A673 (cell line): ENCODE results near the gene CCDC57. TPM values are rescaled to one million over a fixed set of nuclear protein-coding genes. Genes with fewer than 3 reads are reported as not detected.

ENCODE experiments used
- BruUV-seq: library from RNA; stranded (reverse); fragments of 400-500 nt; replicated peaks from 2 replicates; lab custom pipeline; 2021; lab: Mats Ljungman, UMichigan
- CTCF ChIA-PET: fragments of 300-600 bp; sonication (Branson Sonifier 250); formaldehyde crosslinking; loops from one replicate; lab custom pipeline; 2022; ENCODE audit warnings: antibody characterized with exemption; lab: Charles Lee
- POLR2A ChIA-PET: fragments of 300-600 bp; sonication (Branson Sonifier 250); formaldehyde crosslinking; loops from one replicate; lab custom pipeline; 2022; ENCODE audit warnings: antibody characterized with exemption; ENCODE audit not compliant: low non-redundant PET; lab: Charles Lee
- DNase-seq: peaks from one replicate; pipeline ENCODE4 v3.0.0-alpha.2; 2015; ENCODE audit warnings: low spot score
- H3K27ac ChIP-seq: fragments of 200-600 bp; sonication (generic); 2 replicates; pipeline ENCODE4 v1.5.1; 2016; ENCODE audit warnings: mixed run types, low read depth, mild to moderate bottlenecking, mixed read lengths, antibody characterized with exemption, low read length; ENCODE audit not compliant: poor library complexity, severe bottlenecking
- H3K27me3 ChIP-seq: fragments of 200-600 bp; sonication (generic); replicated peaks from 2 replicates; pipeline ENCODE4 v1.6.1; 2017; ENCODE audit warnings: mixed run types, low read depth, mild to moderate bottlenecking, mixed read lengths, antibody characterized with exemption, low read length; ENCODE audit not compliant: insufficient read depth, poor library complexity
- H3K36me3 ChIP-seq: fragments of 200-600 bp; sonication (generic); 2 replicates; pipeline ENCODE4 v1.6.1; 2016; ENCODE audit warnings: mixed run types, mild to moderate bottlenecking, mixed read lengths, antibody characterized with exemption, low read length; ENCODE audit not compliant: insufficient read depth, poor library complexity, severe bottlenecking
- H3K4me1 ChIP-seq: fragments of 200-600 bp; sonication (generic); 2 replicates; pipeline ENCODE4 v1.6.1; 2017; ENCODE audit warnings: mixed run types, mild to moderate bottlenecking, mixed read lengths, antibody characterized with exemption, low read length; ENCODE audit not compliant: insufficient read depth, poor library complexity, severe bottlenecking
- H3K4me3 ChIP-seq: fragments of 200-600 bp; sonication (generic); 2 replicates; pipeline ENCODE4 v1.5.1; 2016; ENCODE audit warnings: low read depth, mixed run types, mild to moderate bottlenecking, mixed read lengths, low read length; ENCODE audit not compliant: poor library complexity, severe bottlenecking
- H3K9me3 ChIP-seq: fragments of 200-600 bp; sonication (generic); 2 replicates; pipeline ENCODE4 v1.6.1; 2016; ENCODE audit warnings: mixed run types, low read depth, mild to moderate bottlenecking, mixed read lengths, antibody characterized with exemption, low read length; ENCODE audit not compliant: poor library complexity, severe bottlenecking
- CTCF ChIP-seq: fragments of 300-800, 200-600 bp; sonication (generic); conservative IDR thresholded peaks from 2 replicates; pipeline ENCODE4 v1.5.1; 2017; ENCODE audit warnings: low read depth, mild to moderate bottlenecking, antibody characterized with exemption, low read length, moderate library complexity, mixed read lengths
- EZH2 ChIP-seq: fragments of 200-600 bp; sonication (generic); IDR thresholded peaks from 2 replicates; pipeline ENCODE4 v1.6.1; 2017; ENCODE audit warnings: borderline replicate concordance, low read depth, mild to moderate bottlenecking, mixed read lengths, antibody characterized with exemption, low read length; ENCODE audit not compliant: poor library complexity, severe bottlenecking
- intact Hi-C: fragments of 100-400 bp; cut with micrococcal nuclease; formaldehyde crosslinking; loops from one replicate; pipeline ENCODE4 v1.10.0; 2022; ENCODE audit not compliant: unreplicated experiment
- total RNA-seq: library from RNA; stranded (reverse); gene quantifications from 2 replicates; pipeline ENCODE4 v1.2.3, GENCODE V29; 2021

CCDC57 gene
- total RNA-seq, 1 experiment from 2014 or later = 43.6 TPM

- BruUV-seq = no TSS peak
- CTCF ChIA-PET = interaction anchor here (0.6 to 3.3 kb wide), 3 partner anchors 10 to 317 kb away, joined by 3 to 10 read pairs (median 5); no protein-coding TSS in a partner anchor
- Histone ChIP-seq H3K4me3 (no peak overlapping the region), H3K36me3 (peaks cover 1% of the 10 kb centered on the region), H3K27me3 (no peaks in the 10 kb centered on the region), H3K4me1 (peaks cover 36% of the 10 kb centered on the region), H3K27ac (peak overlapping the region; percentile 13), H3K9me3 (no peaks in the 10 kb centered on the region)
- TF ChIP-seq CTCF (no peak), EZH2 (no peak)
- intact Hi-C loops = no loop called here
- POLR2A ChIA-PET = no interaction called here
- DNase-seq = no peak
These were observed 24.6 kb upstream of the CCDC57 start for GRCh38 chr17:82237083-82237745.

GRCh38 chr17:82236142-82236971 is 23.7 kb upstream of the CCDC57 start:
- BruUV-seq = no TSS peak
- POLR2A ChIA-PET = no interaction called here
- Histone ChIP-seq H3K9me3 (no peaks in the 10 kb centered on the region), H3K36me3 (no peaks in the 10 kb centered on the region), H3K4me1 (peaks cover 39% of the 10 kb centered on the region), H3K4me3 (no peak overlapping the region), H3K27me3 (no peaks in the 10 kb centered on the region), H3K27ac (peak overlapping the region; percentile 35)
- intact Hi-C loops = no loop called here
- TF ChIP-seq CTCF = peak; percentile 98
- TF ChIP-seq EZH2 = no peak
- CTCF ChIA-PET = interaction anchor here (0.6 to 3.3 kb wide), 4 partner anchors 10 to 318 kb away, joined by 3 to 10 read pairs (median 4); partner anchors contain the start of gene SECTM1
- DNase-seq = peak; percentile 84

GRCh38 chr17:82235775-82236141 is 23.1 kb upstream of the CCDC57 start:
- no peak overlapping the region for H3K4me3 ChIP-seq
- no peaks in the 10 kb centered on the region for H3K9me3 ChIP-seq
- TF ChIP-seq CTCF (no peak), EZH2 (no peak)
- POLR2A ChIA-PET = no interaction called here
- intact Hi-C loops = no loop called here
- peak overlapping the region; percentile 35 for H3K27ac ChIP-seq
- no TSS peak for BruUV-seq
- no peak for DNase-seq
- H3K36me3 ChIP-seq = no peaks in the 10 kb centered on the region
- CTCF ChIA-PET = interaction anchor here (0.6 to 3.3 kb wide), 2 partner anchors 11 to 98 kb away, joined by 4 to 10 read pairs; partner anchors contain the start of gene SECTM1
- H3K4me1 ChIP-seq = peaks cover 45% of the 10 kb centered on the region
- H3K27me3 ChIP-seq = no peaks in the 10 kb centered on the region
